K562 (cell line): ENCODE data around the gene KIF4B.

Experiments
- BDP1 ChIP-seq: IDR thresholded peaks from 3 replicates; pipeline ENCODE4 v1.6.1; 2011; ENCODE audit not compliant: insufficient read length, insufficient read depth
- BRCA1 ChIP-seq, 2 experiments: fragments of 450-650 bp in 1 of 2; sonication (generic) in 1 of 2; formaldehyde crosslinking in 1 of 2; IDR thresholded peaks; 2 replicates each; pipeline versions ENCODE4 v1.5.0 to v1.6.1; 2017 to 2020; ENCODE audit warnings: mild to moderate bottlenecking in 1 of 2, missing genetic modification reagents in 1 of 2
- CBFB ChIP-seq: sonication (generic); formaldehyde crosslinking; IDR thresholded peaks from 2 replicates; pipeline ENCODE4 v1.4.0; 2020; ENCODE audit warnings: mild to moderate bottlenecking, missing genetic modification reagents
- ETS1 ChIP-seq: conservative IDR thresholded peaks from 2 replicates; pipeline ENCODE4 v1.6.1; 2011; ENCODE audit warnings: low read depth, mild to moderate bottlenecking, low read length; ENCODE audit not compliant: control insufficient read depth
- JUNB ChIP-seq: fragments of 450-650 bp; formaldehyde crosslinking; conservative IDR thresholded peaks from 2 replicates; pipeline ENCODE4 v1.4.0; 2020; ENCODE audit warnings: mild to moderate bottlenecking
- TBL1XR1 ChIP-seq, 2 experiments: IDR thresholded peaks; 2 replicates each; pipeline ENCODE4 v1.6.1; 2012; ENCODE audit warnings: improper control_type of control experiment in 2 of 2, low read length in 2 of 2, mild to moderate bottlenecking in 1 of 2
- ZNF165 ChIP-seq: fragments of 250-450 bp; sonication (Bioruptor Pico); IDR thresholded peaks from 2 replicates; pipeline ENCODE4 v1.4.0; 2020; ENCODE audit warnings: borderline replicate concordance
- TF ChIP-seq, protein P1 (sequence below): fragments of 250-450 bp; sonication (Bioruptor Pico); IDR thresholded peaks from 2 replicates; pipeline ENCODE4 v1.8.0; 2021; ENCODE audit warnings: moderate library complexity, mild to moderate bottlenecking, inconsistent platforms
- TF ChIP-seq, protein P2 (sequence below): sonication (generic); formaldehyde crosslinking; IDR thresholded peaks from 2 replicates; pipeline ENCODE4 v1.8.1; 2023; ENCODE audit warnings: mild to moderate bottlenecking, missing genetic modification reagents
- TF ChIP-seq, protein P3 (sequence below), 2 experiments: fragments of 450-650 bp; IDR thresholded peaks; 2 replicates each; pipeline ENCODE4 v1.6.1; 2016; ENCODE audit warnings: mild to moderate bottlenecking in 2 of 2, borderline replicate concordance in 1 of 2, low read depth in 1 of 2, moderate library complexity in 1 of 2

DNA sequence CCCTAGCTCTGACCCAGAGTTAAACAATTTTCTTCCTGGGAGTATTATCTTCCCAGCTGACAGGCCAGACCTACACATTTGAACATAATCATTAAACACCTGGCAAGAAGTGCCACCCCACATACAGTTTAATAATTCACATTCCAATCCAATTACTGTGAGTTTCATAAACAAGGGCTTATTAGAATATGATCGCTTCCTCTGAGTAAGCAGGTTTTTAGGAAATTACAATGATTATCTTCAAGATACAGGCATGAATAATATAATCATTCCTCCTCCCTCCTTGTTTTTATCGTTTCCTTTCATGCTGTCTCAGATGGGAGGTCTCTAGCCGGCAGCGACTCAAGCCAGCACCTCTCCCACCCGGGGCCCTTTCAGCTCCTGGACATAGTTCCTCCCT lies 15.8 kb upstream of the KIF4B start:
- no peak for TF ChIP-seq ZNF165 (CRISPR knock-in tag)
- TF ChIP-seq, protein P1, sequence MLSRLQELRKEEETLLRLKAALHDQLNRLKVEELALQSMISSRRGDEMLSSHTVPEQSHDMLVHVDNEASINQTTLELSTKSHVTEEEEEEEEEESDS (CRISPR knock-in tag), result no peak
- TF ChIP-seq ETS1, result no peak
- TF ChIP-seq JUNB (CRISPR knock-in tag), result no peak
- TF ChIP-seq BRCA1 (IDR thresholded peaks at IDR 0.05), result no peak
- no peak for TF ChIP-seq BRCA1 (CRISPR knock-in tag; IDR thresholded peaks at IDR 0.05)
- TF ChIP-seq, protein P2, sequence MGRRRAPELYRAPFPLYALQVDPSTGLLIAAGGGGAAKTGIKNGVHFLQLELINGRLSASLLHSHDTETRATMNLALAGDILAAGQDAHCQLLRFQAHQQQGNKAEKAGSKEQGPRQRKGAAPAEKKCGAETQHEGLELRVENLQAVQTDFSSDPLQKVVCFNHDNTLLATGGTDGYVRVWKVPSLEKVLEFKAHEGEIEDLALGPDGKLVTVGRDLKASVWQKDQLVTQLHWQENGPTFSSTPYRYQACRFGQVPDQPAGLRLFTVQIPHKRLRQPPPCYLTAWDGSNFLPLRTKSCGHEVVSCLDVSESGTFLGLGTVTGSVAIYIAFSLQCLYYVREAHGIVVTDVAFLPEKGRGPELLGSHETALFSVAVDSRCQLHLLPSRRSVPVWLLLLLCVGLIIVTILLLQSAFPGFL (CRISPR knock-in tag), result no peak
- no peak for TF ChIP-seq BDP1
- TF ChIP-seq, protein P3, sequence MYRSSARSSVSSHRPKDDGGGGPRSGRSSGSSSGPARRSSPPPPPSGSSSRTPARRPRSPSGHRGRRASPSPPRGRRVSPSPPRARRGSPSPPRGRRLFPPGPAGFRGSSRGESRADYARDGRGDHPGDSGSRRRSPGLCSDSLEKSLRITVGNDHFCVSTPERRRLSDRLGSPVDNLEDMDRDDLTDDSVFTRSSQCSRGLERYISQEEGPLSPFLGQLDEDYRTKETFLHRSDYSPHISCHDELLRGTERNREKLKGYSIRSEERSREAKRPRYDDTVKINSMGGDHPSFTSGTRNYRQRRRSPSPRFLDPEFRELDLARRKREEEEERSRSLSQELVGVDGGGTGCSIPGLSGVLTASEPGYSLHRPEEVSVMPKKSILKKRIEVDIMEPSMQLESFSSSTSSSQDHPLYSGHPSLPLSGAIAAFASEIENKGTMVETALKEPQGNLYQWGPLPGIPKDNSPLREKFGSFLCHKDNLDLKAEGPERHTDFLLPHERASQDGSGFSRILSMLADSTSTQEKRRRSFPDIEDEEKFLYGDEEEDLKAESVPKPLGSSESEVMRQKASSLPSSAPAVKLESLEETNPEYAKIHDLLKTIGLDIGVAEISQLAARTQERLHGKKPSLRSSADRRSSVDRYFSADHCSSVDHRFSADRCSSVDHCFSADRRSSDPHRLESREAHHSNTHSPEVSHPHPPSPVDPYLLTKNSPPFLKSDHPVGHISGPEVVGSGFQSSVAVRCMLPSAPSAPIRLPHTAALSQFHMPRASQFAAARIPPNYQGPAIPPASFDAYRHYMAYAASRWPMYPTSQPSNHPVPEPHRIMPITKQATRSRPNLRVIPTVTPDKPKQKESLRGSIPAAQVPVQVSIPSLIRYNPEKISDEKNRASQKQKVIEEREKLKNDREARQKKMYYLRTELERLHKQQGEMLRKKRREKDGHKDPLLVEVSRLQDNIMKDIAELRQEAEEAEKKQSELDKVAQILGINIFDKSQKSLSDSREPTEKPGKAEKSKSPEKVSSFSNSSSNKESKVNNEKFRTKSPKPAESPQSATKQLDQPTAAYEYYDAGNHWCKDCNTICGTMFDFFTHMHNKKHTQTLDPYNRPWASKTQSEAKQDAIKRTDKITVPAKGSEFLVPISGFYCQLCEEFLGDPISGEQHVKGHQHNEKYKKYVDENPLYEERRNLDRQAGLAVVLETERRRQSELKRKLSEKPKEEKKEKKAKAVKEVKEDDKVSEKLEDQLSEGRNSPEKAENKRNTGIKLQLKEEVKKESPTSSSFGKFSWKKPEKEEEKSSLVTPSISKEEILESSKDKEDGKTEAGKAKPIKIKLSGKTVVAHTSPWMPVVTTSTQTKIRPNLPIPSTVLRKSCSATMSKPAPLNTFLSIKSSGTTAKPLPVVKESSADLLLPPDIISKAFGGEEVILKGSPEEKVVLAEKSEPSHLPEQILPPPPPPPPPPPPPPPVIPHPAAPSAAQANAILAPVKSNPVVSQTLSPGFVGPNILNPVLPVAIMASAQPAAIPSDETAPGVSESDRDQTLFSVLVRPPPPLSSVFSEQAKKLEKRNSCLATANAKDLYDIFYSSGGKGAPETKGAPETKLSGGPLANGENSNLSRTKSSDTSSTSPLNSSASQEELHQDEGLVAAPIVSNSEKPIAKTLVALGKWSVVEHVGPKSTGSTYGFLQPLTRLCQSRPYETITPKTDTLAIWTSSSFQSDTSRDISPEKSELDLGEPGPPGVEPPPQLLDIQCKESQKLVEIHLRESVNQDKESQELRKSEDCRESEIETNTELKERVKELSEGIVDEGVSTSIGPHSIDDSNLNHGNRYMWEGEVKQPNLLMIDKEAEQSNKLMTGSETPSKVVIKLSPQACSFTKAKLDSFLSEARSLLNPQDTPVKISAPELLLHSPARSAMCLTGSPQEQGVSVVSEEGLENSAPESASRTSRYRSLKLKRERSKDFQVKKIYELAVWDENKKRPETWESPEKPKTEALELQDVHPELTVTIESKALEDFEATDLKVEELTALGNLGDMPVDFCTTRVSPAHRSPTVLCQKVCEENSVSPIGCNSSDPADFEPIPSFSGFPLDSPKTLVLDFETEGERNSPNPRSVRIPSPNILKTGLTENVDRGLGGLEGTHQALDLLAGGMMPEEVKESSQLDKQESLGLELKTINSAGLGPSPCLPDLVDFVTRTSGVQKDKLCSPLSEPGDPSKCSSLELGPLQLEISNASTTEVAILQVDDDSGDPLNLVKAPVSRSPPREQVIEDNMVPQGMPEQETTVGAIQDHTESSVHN (IDR thresholded peaks at IDR 0.05; ENCODE audit: borderline replicate concordance in 1 of 2, low read depth in 1 of 2), result no peak
- TF ChIP-seq TBL1XR1 (IDR thresholded peaks at IDR 0.05; ENCODE audit: low read length in 2 of 2), result no peak
- TF ChIP-seq CBFB (CRISPR knock-in tag), result no peak
